Measurements from ENCODE around the gene STK10. TPM values are rescaled to one million over a fixed set of nuclear protein-coding genes. Genes with fewer than 3 reads are reported as not detected.
A peak's percentile ranks its signal among the peaks of the same experiment; 100 is the strongest.

Gene STK10
- total and polyA plus RNA-seq, 2 of the 8 experiments (the other 6 are each of a cell fraction or from before 2014, with no cell fraction given), result 10.5 to 21.4 TPM

GRCh38 chr5:172110921-172111851 is 76.8 kb downstream of the STK10 start:
- POLR2A ChIA-PET (ENCODE audit: partially characterized antibody), result interaction anchor here (1.4 kb wide), 1 partner anchor 78 kb away, joined by 4 read pairs; no protein-coding TSS in a partner anchor
- CTCF ChIA-PET (ENCODE audit: partially characterized antibody), result interaction anchor here (1.2 kb wide), 1 partner anchor 9 kb away, joined by 3 read pairs; no protein-coding TSS in a partner anchor
- TF ChIP-seq CBX5 (IDR thresholded peaks at IDR 0.05; ENCODE audit: low read depth, low read length) (no peak), BACH1 (IDR thresholded peaks at IDR 0.05; ENCODE audit: low read length) (no peak), SIN3A (conservative IDR thresholded peaks at IDR 0.05 in 1 of 2, IDR thresholded peaks at IDR 0.05 in 1 of 2; ENCODE audit: low read depth in 1 of 2, low read length in 2 of 2) (no peak), SIX5 (IDR thresholded peaks at IDR 0.05; ENCODE audit: low read depth, low read length) (no peak), HDAC6 (IDR thresholded peaks at IDR 0.05; ENCODE audit: low read depth, low read length) (no peak), KDM5A (IDR thresholded peaks at IDR 0.05; ENCODE audit: low read length) (no peak), POLR2AphosphoS5 (IDR thresholded peaks at IDR 0.05; ENCODE audit: low read depth, low read length) (no peak), SRF (IDR thresholded peaks at IDR 0.05; ENCODE audit: low read depth, low read length) (no peak), TCF12 (IDR thresholded peaks at IDR 0.05; ENCODE audit: low read depth, low read length) (no peak), TBP (IDR thresholded peaks at IDR 0.05; ENCODE audit: low read depth, low read length) (no peak), FOSL1 (IDR thresholded peaks at IDR 0.05; ENCODE audit: insufficient read depth, low read depth, low read length) (no peak)
- H3K18ac ChIP-seq (ENCODE audit: extremely low read depth, low read length), result no peak overlapping the region
- no peaks in the 10 kb centered on the region for H3K23me2 ChIP-seq (ENCODE audit: low read depth, low read length)
- H3K9me3 ChIP-seq (ENCODE audit: insufficient read depth in 2 of 2, low read depth in 1 of 2, low read length in 1 of 2), result no peaks in the 10 kb centered on the region
- peaks cover 0 to 13% (median 5%) of the 10 kb centered on the region in 4 experiments; a peak in 5 of 7 replicates for H3K4me1 ChIP-seq (replicated peaks in 1 of 4; ENCODE audit: control insufficient read depth in 3 of 4, insufficient read depth in 4 of 4, low read length in 3 of 4)
- DNase-seq (ENCODE audit: low read depth in 1 of 2, low spot score in 2 of 2) (no peak), FAIRE-seq (no peak)
- H2AFZ ChIP-seq (ENCODE audit: low read length), result no peak overlapping the region
- H3K27ac ChIP-seq (ENCODE audit: low read depth, low read length), result no peak overlapping the region
- no peak overlapping the region for H2BK15ac ChIP-seq (ENCODE audit: low read length)
- no peak overlapping the region for H3K9ac ChIP-seq (replicated peaks in 1 of 4; ENCODE audit: extremely low read depth in 1 of 4, low read depth in 3 of 4, low read length in 3 of 4)
- no peak overlapping the region for H4K91ac ChIP-seq (replicated peaks; ENCODE audit: insufficient read length, low read length)
- H2BK20ac ChIP-seq (ENCODE audit: low read length), result no peak overlapping the region
- 75% methylated on average over 17 of the region's 17 CpGs; no CpG with 5 or more reads in 1 of the 2 experiments for WGBS, 2 experiments (ENCODE audit: extremely low coverage in 1 of 2, insufficient coverage in 1 of 2, insufficient read length in 1 of 2, insufficient replicate concordance in 2 of 2, low coverage in 1 of 2, low lambda C conversion rate in 2 of 2, missing lambda C conversion rate in 1 of 2)
- H3K4me2 ChIP-seq (ENCODE audit: insufficient read depth in 1 of 2, low read depth in 2 of 2, low read length in 2 of 2), result no peak overlapping the region; a peak in 1 of 4 replicates
- H2BK120ac ChIP-seq (replicated peaks; ENCODE audit: low read depth, low read length), result no peak overlapping the region
- no peak overlapping the region for H3K4ac ChIP-seq (replicated peaks; ENCODE audit: insufficient read length, low read depth, low read length)
- H4K8ac ChIP-seq (ENCODE audit: extremely low read depth, insufficient read depth, low read length), result peak overlapping the region; percentile 79; the same call in 1 of the 2 replicates
- 0 out of 2 replicates have a peak overlapping the region, but pooled peaks have one; percentile 35 for H2BK5ac ChIP-seq (ENCODE audit: low read depth, low read length)
- no peak overlapping the region for H2AK5ac ChIP-seq (ENCODE audit: low read depth, low read length)
- H3K23ac ChIP-seq (ENCODE audit: insufficient read length), result no peak overlapping the region
- H4K5ac ChIP-seq (ENCODE audit: insufficient read length, low read depth, low read length), result no peak overlapping the region
- no peak overlapping the region for H3K4me3 ChIP-seq (ENCODE audit: extremely low read depth in 1 of 4, insufficient read depth in 2 of 4, low read depth in 3 of 4, low read length in 4 of 4)
- H3K56ac ChIP-seq (replicated peaks; ENCODE audit: insufficient read length, low read depth, low read length), result no peak overlapping the region
- no peak overlapping the region for H3K14ac ChIP-seq (ENCODE audit: insufficient read length)
- H2BK12ac ChIP-seq (ENCODE audit: low read depth, low read length), result no peak overlapping the region
- H4K20me1 ChIP-seq (replicated peaks in 1 of 2; ENCODE audit: control insufficient read depth in 1 of 2, insufficient read depth in 2 of 2, low read length in 2 of 2), result no peaks in the 10 kb centered on the region
- H3K36me3 ChIP-seq (ENCODE audit: control insufficient read depth in 2 of 4, insufficient read depth in 4 of 4, low read length in 3 of 4), result no peaks in the 10 kb centered on the region
- no peaks in the 10 kb centered on the region for H3K27me3 ChIP-seq (replicated peaks in 1 of 4; ENCODE audit: control insufficient read depth in 3 of 4, extremely low read depth in 1 of 4, insufficient read depth in 3 of 4, low read length in 3 of 4)
- H3K79me2 ChIP-seq (ENCODE audit: control insufficient read depth in 1 of 2, insufficient read depth in 2 of 2, low read length in 2 of 2), result no peaks in the 10 kb centered on the region
- H3K79me1 ChIP-seq (ENCODE audit: low read depth, low read length), result no peaks in the 10 kb centered on the region; the same call in 1 of the 2 replicates

Measured in H1 (cell line).